ENCODE results near the gene MLLT1.

The MLLT1 gene

GRCh38 chr19:6275170-6275744, 4.5 kb downstream of the MLLT1 start:
- DNase-seq (ENCODE audit: low read depth): no peak

GRCh38 chr19:6274756-6275155, 5.0 kb downstream of the MLLT1 start:
- DNase-seq (ENCODE audit: low read depth): no peak

GRCh38 chr19:6273701-6274601, 5.8 kb downstream of the MLLT1 start:
- DNase-seq (ENCODE audit: low read depth): no peak

GRCh38 chr19:6272913-6273600, 6.7 kb downstream of the MLLT1 start:
- DNase-seq (ENCODE audit: low read depth): no peak

GRCh38 chr19:6272411-6272791, 7.4 kb downstream of the MLLT1 start:
- DNase-seq (ENCODE audit: low read depth): no peak

GRCh38 chr19:6271721-6272410, 7.9 kb downstream of the MLLT1 start:
- DNase-seq (ENCODE audit: low read depth): no peak

- DNase-seq (ENCODE audit: low read depth): no peak
Observed at GRCh38 chr19:6271251-6271650, 8.5 kb downstream of the MLLT1 start.

- DNase-seq (ENCODE audit: low read depth): no peak
Observed at GRCh38 chr19:6270822-6271221, 9.0 kb downstream of the MLLT1 start.

- no peak for DNase-seq (ENCODE audit: low read depth)
Observed at GRCh38 chr19:6270076-6270745, 9.6 kb downstream of the MLLT1 start.

- no peak for DNase-seq (ENCODE audit: low read depth)
Observed at GRCh38 chr19:6269101-6269886, 10.5 kb downstream of the MLLT1 start.

GRCh38 chr19:6268382-6268771, 11.4 kb downstream of the MLLT1 start:
- DNase-seq (ENCODE audit: low read depth): no peak

GRCh38 chr19:6267552-6268381, 12.0 kb downstream of the MLLT1 start:
- no peak for DNase-seq (ENCODE audit: low read depth)

GRCh38 chr19:6264803-6265202, 15.0 kb downstream of the MLLT1 start:
- DNase-seq (ENCODE audit: low read depth): no peak

- no peak for DNase-seq (ENCODE audit: low read depth)
Observed at GRCh38 chr19:6263735-6264444, 15.9 kb downstream of the MLLT1 start.

- no peak for DNase-seq (ENCODE audit: low read depth)
Observed at GRCh38 chr19:6263306-6263705, 16.5 kb downstream of the MLLT1 start.

GRCh38 chr19:6262519-6262918, 17.3 kb downstream of the MLLT1 start:
- no peak for DNase-seq (ENCODE audit: low read depth)

GRCh38 chr19:6261883-6262282, 17.9 kb downstream of the MLLT1 start:
- DNase-seq (ENCODE audit: low read depth): no peak

- DNase-seq (ENCODE audit: low read depth): no peak
Observed at GRCh38 chr19:6260912-6261650, 18.7 kb downstream of the MLLT1 start.

GRCh38 chr19:6260376-6260775, 19.4 kb downstream of the MLLT1 start:
- DNase-seq (ENCODE audit: low read depth): no peak
